ENCODE measurements around the gene ADD2.

ADD2 gene

DNA sequence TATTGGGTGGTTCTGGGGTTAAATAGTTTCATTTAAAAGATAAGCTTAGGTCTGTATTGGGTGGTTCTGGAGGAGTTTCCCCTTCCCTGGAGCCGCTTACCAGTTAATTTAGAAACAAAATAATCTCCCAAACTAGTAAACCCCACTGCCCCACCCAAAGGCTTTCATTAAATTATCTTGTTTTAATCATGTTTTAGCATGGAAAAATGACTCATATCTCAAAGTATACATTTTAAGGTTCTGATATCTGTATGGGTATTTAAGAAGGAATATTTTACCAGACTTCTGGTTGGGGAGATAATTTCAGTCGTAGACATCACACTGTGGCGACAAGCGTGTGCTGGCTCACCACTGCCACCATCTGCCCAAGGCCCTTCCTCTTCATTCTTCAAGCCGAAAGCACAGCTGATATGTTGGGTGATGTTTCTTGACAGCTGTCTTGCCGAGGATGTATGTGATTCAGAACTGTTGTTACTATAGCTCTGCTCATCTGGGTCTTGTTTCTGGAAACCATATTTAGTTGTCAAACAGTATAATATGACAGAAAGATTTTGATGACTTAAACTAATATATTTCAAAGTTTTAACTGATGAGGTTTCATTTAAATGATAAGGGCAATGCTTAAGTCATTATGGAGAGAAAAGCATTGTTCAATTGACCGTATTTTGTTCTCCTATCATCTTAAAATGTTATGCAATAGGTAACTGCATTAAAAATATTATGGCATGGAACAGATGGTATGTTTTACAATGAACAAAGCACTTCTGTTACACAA, 17.3 kb upstream of the ADD2 start:
- DNase-seq = no peak

DNA sequence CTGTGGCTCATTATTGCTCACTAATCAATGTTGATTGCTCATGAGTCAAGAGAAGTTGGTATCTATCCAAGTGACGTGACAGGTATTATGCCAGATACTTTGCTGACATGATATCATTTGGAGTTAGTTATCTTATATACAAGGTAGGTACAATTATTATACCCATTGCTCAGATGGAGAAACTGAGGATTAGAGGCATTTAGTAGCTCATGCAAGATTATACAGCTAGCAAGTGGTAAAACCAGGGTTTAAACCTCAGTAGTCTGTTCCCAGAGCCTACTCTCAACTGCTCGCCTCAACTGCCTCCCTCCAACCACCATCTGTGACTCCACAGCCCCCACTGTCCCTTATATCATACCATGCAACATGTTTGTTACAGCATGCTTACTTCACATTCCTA, 16.3 kb upstream of the ADD2 start:
- no peak for DNase-seq

DNA sequence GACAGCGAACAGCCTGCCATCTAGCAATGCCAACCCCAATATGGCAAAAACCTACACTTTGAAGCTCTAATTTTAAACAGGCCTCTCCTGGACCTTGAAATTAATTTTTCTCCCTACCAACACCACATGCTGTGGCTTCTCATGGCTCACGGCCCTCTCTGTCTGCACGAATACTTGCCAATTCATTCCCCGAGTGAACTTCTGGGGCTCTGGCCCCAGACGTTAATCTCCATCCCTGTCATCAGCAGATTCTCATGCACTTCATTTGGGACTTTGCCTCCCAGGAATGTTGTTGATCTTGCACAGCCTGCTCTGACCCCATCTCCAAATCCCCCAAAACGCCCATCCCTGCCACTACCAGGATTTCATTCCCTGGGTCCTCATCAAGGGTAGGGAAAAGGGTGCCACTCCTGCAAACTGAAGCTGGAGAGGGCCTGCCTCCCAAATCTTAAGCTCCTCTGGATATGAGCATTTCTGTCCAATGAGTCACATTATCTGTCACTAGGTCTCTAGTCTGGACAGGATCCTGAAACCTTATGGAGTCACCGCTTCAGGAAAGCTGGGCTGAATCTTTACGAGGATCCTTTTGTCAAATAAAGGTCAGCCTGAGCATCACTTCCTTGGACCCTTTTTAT, 12.0 kb upstream of the ADD2 start:
- DNase-seq = no peak

DNA sequence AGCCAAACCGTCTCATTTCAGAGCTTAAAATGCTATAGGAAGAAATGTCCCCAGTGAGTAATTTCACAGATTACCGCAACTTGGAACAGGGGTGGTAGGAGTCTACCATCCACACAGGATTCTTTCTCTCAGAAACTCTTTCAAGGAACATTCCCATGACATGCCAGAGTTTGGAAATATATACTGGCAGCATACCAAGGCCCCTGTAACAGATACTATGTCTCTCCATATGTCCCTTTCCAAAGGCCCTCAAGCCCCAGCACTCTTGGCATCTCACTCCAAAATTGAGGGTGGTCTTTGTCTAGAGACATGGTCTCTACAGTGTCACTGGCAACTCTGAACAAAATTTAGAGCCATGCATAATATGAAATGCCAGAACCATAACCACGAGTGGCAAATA, 11.5 kb upstream of the ADD2 start:
- no peak for DNase-seq

DNA sequence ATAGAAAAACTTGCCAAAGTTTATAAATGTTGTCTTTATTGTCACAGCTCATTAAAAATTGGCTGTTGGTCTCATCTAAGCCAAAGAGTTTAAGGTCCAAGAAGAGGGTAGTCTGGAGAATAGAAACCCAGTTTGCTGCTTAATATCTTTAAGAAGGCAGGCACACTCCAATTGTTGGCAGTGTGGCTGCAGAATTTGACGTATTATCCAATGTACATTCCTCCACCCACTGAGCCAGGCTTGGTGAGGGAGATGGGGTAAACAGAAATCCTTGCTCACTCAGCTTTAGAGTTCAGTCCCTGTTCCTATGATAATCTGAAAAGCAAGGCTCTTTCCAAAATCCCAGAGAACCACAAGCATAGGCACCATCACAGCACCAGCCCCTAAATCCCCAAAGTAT, 10.7 kb upstream of the ADD2 start:
- no peak for DNase-seq

DNA sequence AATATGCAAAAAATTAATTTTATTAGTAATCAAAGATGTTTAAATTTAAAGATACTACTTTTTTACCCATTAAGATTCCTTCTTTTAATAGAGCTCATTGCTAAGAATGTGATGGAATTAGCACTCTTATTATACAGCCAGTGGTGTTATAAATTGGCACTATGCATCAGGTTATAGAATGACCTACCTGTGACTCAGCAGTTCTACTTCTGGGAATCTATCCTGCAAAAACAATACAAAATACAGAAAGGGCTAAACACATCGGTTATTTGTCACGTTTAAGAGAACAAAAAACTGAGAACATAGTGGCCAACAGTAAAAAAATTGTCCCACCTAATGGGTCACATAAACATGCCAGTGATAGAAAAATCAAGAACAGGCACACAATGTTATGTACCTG, 9.4 kb upstream of the ADD2 start:
- DNase-seq = no peak

DNA sequence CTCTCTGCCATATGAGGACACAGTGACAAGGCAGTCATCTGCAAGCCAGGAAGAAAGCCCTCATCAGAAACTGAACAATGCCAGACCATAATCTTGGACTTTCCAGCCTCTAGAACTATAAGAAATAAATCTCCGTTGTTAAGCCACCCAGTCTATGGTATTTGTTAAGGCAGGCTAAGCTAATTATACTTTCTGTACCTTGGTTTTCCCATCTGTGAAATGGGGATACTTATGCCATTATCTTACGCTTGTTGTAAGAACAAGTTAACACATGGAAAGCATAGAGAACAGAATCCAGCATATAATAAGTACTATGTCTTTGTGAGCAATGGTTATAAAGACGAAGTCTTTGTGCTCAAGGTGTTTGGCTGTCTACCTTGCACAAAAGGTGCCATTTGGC, 8.3 kb upstream of the ADD2 start:
- no peak for DNase-seq

DNA sequence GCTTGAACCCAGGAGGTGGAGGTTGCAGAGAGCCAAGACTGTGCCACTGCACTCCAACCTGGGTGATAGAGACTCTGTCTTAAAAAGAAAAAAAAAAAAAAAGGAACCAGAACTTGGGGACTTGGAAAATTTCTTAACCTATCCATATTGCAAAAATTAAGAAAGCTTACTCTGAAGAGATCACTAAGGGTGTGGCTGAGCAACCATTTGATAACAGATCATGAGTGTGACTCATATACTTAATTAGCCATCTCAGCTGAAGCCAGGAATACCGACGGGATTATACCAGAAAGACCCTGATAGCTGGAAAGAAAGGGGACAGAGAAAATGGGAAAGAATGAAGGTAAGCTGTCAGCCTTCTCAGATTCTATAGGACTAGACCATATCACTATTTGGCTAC, 7.1 kb upstream of the ADD2 start:
- no peak for DNase-seq

DNA sequence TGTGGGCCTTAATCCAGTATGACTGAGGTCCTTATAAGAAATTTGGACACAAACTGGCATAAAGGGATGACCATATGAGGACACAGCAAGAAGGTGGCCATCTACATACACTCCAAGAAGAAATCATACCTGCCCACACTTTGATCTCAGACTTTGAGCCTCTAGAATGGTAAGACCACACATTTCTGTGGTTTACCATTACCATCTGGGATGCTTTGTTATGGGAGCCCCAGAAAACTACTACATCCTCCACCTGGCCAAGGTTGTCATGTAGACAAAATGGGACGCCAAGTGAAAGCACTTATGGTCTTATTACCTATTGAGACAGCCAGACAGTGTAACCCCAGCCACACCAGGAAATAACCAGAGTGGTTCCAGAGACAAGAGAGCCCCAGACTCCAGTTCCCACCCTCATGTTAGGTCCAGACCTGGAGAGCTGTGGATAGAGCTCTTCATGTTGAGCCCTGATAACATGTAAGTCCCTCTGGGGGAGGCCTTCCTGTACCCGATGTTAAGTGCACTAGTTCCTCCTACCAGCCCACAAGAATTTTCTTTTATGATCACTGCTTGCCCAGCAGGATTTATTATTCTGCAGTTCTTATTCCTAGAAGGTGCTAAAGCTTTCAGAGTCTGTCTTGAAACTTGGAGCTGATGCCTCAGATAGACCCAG, 4.6 kb upstream of the ADD2 start:
- DNase-seq = no peak

DNA sequence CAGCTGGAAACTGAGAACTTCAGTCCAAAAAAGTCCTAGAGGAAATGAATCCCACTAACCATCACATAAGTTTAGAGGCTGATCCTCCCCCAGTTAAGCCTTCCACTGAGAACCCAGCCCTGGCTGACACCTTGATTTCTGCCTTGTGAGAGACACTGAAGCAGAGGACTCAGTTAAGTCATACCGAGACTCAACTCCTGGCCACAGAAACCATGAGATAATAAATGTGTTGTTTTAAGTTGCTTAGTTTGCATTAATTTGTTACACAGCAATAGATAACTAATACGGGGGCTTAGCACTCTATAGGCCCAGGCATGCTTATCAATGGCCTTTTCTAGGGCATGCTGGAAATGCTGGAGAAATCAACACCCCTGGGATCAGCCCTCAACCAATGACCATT, 3.4 kb upstream of the ADD2 start:
- DNase-seq = no peak

DNA sequence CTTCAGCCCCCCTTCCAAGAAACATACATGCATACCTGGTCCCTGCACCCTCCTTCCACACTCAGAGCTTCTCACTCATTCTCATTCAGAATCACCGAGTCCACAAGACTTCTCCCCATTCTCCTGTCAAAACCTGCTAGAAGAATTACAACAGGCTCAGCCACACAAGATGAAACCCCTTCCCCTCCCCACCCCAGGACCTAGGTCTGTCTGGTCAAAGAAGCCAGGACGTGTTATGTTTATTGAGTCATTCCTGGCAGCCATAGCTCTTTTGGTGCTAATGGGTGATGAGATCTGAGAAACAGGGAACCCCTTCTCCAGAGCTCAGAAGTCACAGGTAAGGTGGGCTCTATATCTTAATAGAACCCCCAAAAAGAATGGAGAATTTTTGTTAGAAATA, 1.4 kb upstream of the ADD2 start:
- DNase-seq = no peak

DNA sequence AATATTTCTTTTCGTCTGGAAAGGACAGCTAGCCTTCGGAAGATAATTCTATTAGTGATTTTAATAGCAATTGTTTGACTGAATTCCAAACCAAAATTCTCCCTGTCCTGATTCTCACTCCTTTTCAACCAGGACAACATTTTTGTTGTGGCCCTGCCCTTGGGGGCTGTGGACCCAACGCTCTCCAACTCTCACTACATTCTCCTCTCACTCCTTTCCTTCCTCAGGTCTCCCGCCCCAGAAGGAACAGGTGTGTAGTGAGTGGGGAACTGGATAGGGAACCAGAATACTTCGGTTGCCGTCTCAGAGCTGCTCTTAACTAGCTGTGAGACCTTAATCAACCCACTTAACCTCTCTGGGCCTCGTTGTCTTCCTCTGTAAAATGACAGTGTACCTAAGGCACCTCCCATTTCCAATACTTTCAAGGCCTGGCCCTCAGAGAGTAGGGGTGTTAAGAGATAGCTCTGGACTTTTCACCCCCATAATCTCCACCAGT, 638 bp upstream of the ADD2 start:
- no peak for DNase-seq

DNA sequence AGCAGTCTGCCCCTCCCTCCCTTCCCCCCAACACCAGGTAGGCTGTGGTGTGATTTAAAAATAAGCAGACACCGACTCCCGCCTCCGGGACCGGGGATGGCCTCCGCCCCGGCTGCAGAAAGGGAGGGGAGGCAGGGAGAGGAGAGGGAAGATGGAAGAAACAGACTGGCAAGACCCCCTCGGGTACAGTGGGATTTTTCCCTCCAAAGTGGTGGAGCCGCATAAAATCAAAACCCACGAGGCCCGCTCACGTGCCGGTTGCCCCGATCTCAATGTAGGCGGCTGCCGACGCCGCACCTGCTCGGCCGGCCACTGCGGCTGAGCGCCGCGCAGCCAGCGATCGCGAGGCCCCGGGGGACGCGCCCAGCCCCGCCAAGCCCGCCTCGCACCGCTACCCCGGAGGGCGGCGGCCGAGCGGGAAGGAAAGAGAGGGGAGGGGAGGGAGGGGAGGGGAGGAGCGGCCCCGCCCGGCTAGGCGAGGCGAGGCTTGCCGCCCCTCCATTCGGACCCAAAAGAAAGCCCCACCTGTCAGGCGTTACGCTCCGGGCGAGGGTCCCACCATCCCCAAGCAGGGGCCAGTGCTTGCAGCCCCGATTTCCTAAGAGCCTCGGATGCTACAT, 811 bp downstream of the ADD2 start:
- DNase-seq = no peak

DNA sequence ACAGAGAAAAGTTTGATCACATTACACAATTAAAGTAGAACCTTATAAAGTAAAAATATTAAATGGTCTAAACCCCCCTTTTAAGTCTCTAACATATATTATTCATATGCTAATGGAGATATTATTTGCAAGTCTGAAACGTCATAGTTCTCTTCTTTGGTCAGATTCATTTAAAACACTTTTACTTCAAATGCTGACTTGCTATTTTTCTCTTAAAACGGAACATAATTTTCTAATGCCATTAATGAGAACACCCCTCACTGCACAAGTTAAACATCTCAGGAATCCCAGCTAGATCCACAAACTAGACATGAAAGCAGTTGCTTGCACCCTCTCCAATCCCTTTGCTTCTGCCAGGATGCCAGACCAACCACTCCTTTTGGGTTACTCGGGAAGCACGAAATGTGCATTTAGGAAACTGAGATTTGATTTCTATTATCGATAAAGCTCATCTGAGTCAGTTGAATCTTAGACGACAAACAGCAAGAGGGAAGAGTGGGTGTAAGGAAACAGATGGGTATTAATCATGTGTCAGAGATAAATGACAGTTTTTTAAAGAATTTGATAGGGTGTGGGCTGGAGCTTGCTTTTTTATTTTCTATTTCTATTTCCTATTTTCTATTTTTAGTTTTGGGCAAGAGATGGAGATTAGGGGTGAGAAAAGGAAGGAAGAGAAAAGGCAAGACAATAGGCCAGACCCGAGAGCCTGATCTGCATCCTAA, 1.5 kb downstream of the ADD2 start:
- DNase-seq = no peak

DNA sequence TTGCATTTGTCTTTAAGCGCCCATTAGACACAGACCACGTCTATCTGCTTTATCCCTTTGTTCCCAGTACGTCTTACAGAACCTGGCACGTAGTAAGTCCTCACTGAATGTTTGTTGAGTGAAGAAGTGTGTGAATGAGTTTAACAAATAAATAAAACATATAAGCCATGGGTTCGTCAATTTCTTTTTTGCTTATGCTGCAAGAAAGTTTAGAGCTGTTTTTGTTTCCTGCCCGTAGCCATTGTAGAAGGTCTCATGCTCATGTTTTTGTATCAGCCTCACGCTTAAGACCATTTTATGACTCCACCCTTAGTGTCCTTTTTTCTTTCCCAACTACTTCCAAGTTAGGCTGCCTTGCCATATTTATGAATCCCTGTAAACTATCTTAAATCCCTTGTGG, 2.5 kb downstream of the ADD2 start:
- no peak for DNase-seq

DNA sequence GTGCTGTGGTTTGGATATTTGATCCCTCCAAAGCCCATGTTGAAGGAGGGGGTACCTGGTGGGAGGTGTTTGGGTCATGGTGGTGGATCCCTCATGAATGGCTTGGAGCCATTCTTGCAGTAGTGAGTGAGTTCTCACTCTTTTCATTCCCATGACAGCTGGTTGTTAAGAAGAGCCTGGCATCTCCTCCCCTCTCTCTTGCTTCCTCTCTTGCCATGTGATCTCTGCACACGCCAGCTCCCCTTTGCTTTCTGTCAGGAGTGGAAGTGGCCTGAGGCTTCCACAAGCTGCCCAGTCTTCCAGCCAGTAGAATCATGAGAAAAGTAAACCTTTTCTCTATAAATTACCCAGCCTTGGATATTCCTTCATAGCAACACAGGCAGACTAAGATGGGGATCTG, 8.6 kb downstream of the ADD2 start:
- DNase-seq = no peak

DNA sequence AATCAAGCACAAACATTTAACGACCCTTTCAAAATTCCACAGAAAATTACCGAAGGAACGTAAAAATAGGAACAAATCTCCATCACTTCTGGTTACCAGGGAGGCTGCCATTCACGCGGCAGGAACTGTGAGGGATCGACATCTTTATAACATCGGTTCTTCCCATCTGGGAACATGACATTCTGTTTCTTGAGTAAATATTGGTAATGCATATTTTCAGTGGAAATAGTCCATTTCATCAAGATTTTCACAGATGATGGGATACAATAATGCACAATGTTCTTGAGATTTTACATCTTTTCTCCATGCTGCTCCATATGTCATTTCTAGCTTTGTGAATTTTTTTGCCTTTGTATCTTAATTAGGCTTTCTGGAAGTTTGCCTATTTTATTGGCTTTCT, 10.0 kb downstream of the ADD2 start:
- DNase-seq = no peak

DNA sequence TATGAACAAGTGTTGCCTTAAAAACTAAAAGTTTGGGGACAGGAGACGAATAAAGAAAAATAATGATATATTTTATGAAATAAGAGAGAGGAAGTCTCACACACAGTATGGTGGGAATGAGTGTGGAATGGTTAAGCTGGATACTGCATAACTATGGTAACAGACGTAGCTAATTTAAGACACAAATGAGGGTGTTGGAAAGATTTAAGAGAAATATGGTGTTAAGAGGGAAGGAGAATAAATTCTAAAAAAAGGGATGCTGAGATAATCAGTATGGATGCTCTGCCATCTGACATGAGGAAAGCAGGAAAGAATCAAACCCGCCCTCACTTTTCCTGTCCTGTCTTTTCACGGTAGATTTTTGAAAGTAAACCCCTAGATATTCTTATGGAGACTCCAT, 10.6 kb downstream of the ADD2 start:
- no peak for DNase-seq

DNA sequence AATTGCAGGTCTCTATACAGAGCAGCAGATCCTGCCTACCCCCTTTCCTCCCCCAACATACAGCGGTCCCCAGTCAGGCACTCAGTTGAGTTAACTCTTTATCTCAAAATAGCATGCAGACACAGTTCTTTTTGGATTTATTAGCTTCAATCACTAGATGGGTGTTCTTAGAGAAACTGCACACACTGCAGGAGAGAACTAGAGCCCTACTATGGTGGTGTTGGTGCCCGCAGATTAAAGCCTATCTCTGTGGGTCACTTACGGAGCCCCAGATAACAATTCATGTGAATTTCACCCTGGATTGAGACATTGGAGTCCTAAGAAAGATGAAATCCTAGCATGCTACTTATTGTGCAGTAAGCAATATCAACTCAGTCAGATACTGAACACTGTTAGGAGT, 11.9 kb downstream of the ADD2 start:
- no peak for DNase-seq

DNA sequence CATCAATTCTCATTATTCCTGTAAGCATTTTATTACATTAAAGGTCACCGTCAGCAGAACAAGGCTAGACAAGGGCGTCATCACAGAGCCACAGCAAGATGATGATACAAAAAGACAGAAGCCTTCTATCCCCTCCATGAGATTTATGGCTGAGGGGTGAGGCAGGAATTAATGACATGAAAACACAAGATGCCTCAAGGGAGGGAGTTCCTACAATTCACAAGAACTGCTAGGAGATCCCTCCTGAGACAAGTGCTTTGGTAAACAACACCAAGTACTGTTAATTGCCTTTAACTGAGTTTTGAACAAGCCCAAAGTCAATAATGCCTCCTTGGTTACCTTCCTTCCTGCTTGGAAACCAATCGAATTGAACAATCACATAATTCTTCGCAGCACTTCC, 14.1 kb downstream of the ADD2 start:
- no peak for DNase-seq

DNA sequence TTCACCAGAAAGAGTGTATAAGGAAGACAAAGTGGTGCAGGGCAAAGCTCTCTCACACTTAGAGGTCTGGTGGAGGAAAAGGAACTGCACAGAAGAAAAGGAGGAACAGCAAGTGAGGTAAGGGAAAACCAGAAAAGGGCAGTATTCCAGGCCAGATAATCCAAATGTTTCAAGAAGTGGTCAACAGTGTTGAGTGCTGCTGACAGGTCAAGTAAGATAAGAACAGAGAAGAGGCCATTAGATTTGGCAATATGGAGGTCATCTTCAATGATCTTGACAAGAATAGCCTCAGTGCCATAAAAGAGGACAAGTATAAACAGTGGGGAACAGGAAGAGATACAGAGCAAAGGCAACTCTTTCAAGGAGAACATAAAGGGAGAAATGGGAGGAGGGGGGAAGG, 15.0 kb downstream of the ADD2 start:
- DNase-seq = no peak

DNA sequence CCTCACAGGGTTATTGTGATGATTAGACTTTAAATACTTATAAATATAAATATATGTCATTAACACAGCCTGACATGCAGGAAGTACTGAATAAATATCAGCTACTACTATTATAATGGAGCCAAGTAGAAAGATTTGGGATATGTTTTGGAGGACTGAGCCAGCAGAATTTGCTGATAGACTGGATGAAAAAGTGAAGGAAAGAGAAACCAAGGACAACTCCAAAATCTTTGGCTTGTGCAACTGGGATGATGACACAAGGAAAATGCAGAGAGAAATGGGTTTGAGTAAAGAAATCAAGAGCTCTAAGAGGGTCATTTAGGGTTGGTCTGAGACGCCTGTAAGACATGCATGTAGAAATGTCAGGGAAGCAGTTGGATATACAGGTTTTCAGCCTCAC, 15.6 kb downstream of the ADD2 start:
- no peak for DNase-seq

DNA sequence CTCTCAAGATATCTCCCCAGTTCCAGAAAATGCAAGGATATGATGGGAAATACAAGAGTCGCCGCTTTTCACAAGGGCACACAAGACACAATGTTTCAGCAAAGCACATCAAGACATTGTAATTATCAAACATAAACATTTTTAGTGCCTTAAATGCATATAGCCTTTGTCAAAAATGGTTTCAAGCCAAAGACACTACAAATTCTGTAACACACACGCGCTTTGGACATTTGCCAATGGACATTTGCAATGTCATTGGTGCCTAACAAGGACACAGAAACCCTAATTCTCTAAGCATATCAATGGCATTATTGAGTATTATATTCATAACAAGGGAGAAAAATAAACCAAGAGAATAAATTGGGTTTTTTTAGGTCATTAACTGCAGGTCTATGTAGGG, 16.1 kb downstream of the ADD2 start:
- no peak for DNase-seq

Measured in bone marrow (tissue), 2 donors.